Rectal smooth muscle tissue (tissue), 1 donor: ENCODE measurements around the gene OPCML.

Experiments
- H3K27ac ChIP-seq: one replicate; pipeline ENCODE4 v1.7.0; 2013; ENCODE audit warnings: low read depth, low read length, inconsistent platforms
- H3K27me3 ChIP-seq: one replicate; pipeline ENCODE4 v1.7.0; 2013; ENCODE audit warnings: low read length; ENCODE audit not compliant: control insufficient read depth, insufficient read depth
- H3K36me3 ChIP-seq: one replicate; pipeline ENCODE4 v1.7.0; 2013; ENCODE audit warnings: low read length; ENCODE audit not compliant: control insufficient read depth, insufficient read depth
- H3K4me1 ChIP-seq: one replicate; pipeline ENCODE4 v1.7.0; 2013; ENCODE audit warnings: low read length; ENCODE audit not compliant: control insufficient read depth, insufficient read depth
- H3K4me3 ChIP-seq: one replicate; pipeline ENCODE4 v1.7.0; 2013; ENCODE audit warnings: low read length
- H3K9ac ChIP-seq: one replicate; pipeline ENCODE4 v1.7.0; 2013; ENCODE audit warnings: low read length

The OPCML gene

GRCh38 chr11:133249065-133249464 is 283.2 kb downstream of the OPCML start:
- Histone ChIP-seq H3K36me3 (no peaks in the 10 kb centered on the region), H3K9ac (no peak overlapping the region), H3K4me3 (no peak overlapping the region), H3K27ac (no peak overlapping the region), H3K4me1 (no peaks in the 10 kb centered on the region), H3K27me3 (no peaks in the 10 kb centered on the region)

- Histone ChIP-seq H3K9ac (no peak overlapping the region), H3K4me3 (no peak overlapping the region), H3K36me3 (no peaks in the 10 kb centered on the region), H3K4me1 (no peaks in the 10 kb centered on the region), H3K27ac (no peak overlapping the region), H3K27me3 (no peaks in the 10 kb centered on the region)
Observed at GRCh38 chr11:133243832-133244231, 288.5 kb downstream of the OPCML start.

- Histone ChIP-seq H3K9ac (no peak overlapping the region), H3K27me3 (no peaks in the 10 kb centered on the region), H3K4me1 (no peaks in the 10 kb centered on the region), H3K36me3 (no peaks in the 10 kb centered on the region), H3K27ac (no peak overlapping the region), H3K4me3 (no peak overlapping the region)
Observed at GRCh38 chr11:133240908-133241655, 291.2 kb downstream of the OPCML start.

- Histone ChIP-seq H3K27ac (no peak overlapping the region), H3K4me3 (no peak overlapping the region), H3K27me3 (no peaks in the 10 kb centered on the region), H3K36me3 (no peaks in the 10 kb centered on the region), H3K4me1 (no peaks in the 10 kb centered on the region), H3K9ac (no peak overlapping the region)
Observed at GRCh38 chr11:133239575-133239974, 292.7 kb downstream of the OPCML start.

GRCh38 chr11:133238495-133238894 is 293.8 kb downstream of the OPCML start:
- H3K4me1 ChIP-seq = no peaks in the 10 kb centered on the region
- H3K4me3 ChIP-seq = no peak overlapping the region
- H3K27me3 ChIP-seq = no peaks in the 10 kb centered on the region
- no peaks in the 10 kb centered on the region for H3K36me3 ChIP-seq
- no peak overlapping the region for H3K9ac ChIP-seq
- no peak overlapping the region for H3K27ac ChIP-seq

- Histone ChIP-seq H3K27ac (no peak overlapping the region), H3K4me3 (no peak overlapping the region), H3K4me1 (no peaks in the 10 kb centered on the region), H3K9ac (no peak overlapping the region), H3K27me3 (no peaks in the 10 kb centered on the region), H3K36me3 (no peaks in the 10 kb centered on the region)
Observed at GRCh38 chr11:133238027-133238426, 294.3 kb downstream of the OPCML start.

GRCh38 chr11:133235381-133235780 is 296.9 kb downstream of the OPCML start:
- H3K4me1 ChIP-seq = no peaks in the 10 kb centered on the region
- no peaks in the 10 kb centered on the region for H3K27me3 ChIP-seq
- H3K27ac ChIP-seq = no peak overlapping the region
- H3K4me3 ChIP-seq = no peak overlapping the region
- no peak overlapping the region for H3K9ac ChIP-seq
- H3K36me3 ChIP-seq = no peaks in the 10 kb centered on the region

GRCh38 chr11:133234883-133235282 is 297.4 kb downstream of the OPCML start:
- Histone ChIP-seq H3K4me1 (no peaks in the 10 kb centered on the region), H3K27ac (no peak overlapping the region), H3K9ac (no peak overlapping the region), H3K4me3 (no peak overlapping the region), H3K27me3 (no peaks in the 10 kb centered on the region), H3K36me3 (no peaks in the 10 kb centered on the region)

- peaks cover 4% of the 10 kb centered on the region for H3K4me1 ChIP-seq
- H3K36me3 ChIP-seq = no peaks in the 10 kb centered on the region
- no peak overlapping the region for H3K27ac ChIP-seq
- H3K4me3 ChIP-seq = no peak overlapping the region
- no peak overlapping the region for H3K9ac ChIP-seq
- H3K27me3 ChIP-seq = no peaks in the 10 kb centered on the region
Observed at GRCh38 chr11:133232665-133233064, 299.6 kb downstream of the OPCML start.

- Histone ChIP-seq H3K9ac (no peak overlapping the region), H3K36me3 (no peaks in the 10 kb centered on the region), H3K4me3 (no peak overlapping the region), H3K27me3 (no peaks in the 10 kb centered on the region), H3K27ac (no peak overlapping the region), H3K4me1 (peaks cover 4% of the 10 kb centered on the region)
Observed at GRCh38 chr11:133230431-133230830, 301.9 kb downstream of the OPCML start.

GRCh38 chr11:133228471-133229329 is 303.6 kb downstream of the OPCML start:
- H3K4me3 ChIP-seq = no peak overlapping the region
- H3K4me1 ChIP-seq = peaks cover 4% of the 10 kb centered on the region
- H3K27me3 ChIP-seq = no peaks in the 10 kb centered on the region
- H3K36me3 ChIP-seq = no peaks in the 10 kb centered on the region
- no peak overlapping the region for H3K9ac ChIP-seq
- H3K27ac ChIP-seq = no peak overlapping the region

GRCh38 chr11:133227632-133228111 is 304.6 kb downstream of the OPCML start:
- peaks cover 4% of the 10 kb centered on the region for H3K4me1 ChIP-seq
- no peak overlapping the region for H3K27ac ChIP-seq
- H3K27me3 ChIP-seq = no peaks in the 10 kb centered on the region

More at GRCh38 chr11:133227632-133228111, 304.6 kb downstream of the OPCML start:
- H3K4me3 ChIP-seq = no peak overlapping the region
- no peak overlapping the region for H3K9ac ChIP-seq
- H3K36me3 ChIP-seq = no peaks in the 10 kb centered on the region
